ENCODE data around the gene GALNT6.

- TF ChIP-seq CTCF (conservative IDR thresholded peaks at IDR 0.05 in 1 of 2, IDR thresholded peaks at IDR 0.05 in 1 of 2; ENCODE audit: low read depth in 1 of 2, low read length in 2 of 2) (no peak), EZH2 (IDR thresholded peaks at IDR 0.05; ENCODE audit: low read length, missing control alignments) (no peak)
Measured at GRCh38 chr12:51401020-51401419, 9.8 kb upstream of the GALNT6 start.
